GM18508 (cell line): ENCODE measurements around the gene HNRNPR.
"Not testable (repeated sequence)": the region's sequence is repeated elsewhere in the genome, so short reads cannot be mapped to it uniquely, and the experiment has no call there.

Source experiments
- ATAC-seq: cut with Tn5 transposase; IDR thresholded peaks from one replicate; pipeline ENCODE4 v1.9.1; 2021; ENCODE audit warnings: moderate number of reproducible peaks; ENCODE audit not compliant: insufficient read depth, unreplicated experiment

Gene HNRNPR

DNA sequence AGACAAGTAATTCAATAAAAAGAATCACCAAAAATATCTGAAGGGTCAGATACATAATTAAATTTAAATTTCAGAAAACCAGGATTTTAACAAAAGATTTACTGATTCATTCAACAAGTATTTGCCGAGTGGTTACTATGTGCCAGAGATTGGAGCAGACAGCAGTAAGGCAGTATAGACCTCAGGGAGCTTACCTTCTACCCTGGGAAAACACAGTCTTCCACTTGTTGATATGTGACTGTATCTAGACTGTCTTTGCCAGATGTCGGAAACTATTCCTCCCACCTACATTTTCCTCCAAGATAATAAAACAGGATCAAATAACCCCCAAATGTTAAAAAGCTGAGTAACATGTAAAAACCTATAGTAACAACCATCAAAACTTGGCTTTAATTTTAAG is 6.2 kb downstream of the HNRNPR start:
- ATAC-seq = no peak

DNA sequence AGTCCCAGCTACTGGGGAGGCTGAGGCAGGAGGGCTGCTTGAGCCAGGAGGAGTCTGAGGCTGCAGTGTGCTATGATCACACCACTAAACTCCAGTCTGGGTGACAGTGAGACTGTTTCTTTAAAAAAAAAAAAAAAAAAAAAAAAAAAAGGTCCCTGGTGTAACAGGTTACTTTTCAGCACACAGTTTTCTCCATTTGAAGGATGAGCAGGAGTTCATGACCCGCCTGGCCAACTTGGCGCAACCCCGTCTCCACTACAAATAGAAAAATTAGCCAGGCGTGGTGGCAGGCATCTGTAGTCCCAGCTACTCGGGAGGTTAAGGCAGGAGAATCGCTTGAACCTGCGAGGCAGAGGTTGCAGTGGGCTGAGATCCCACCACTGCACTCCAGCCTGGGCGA is 12.4 kb downstream of the HNRNPR start:
- no peak for ATAC-seq

DNA sequence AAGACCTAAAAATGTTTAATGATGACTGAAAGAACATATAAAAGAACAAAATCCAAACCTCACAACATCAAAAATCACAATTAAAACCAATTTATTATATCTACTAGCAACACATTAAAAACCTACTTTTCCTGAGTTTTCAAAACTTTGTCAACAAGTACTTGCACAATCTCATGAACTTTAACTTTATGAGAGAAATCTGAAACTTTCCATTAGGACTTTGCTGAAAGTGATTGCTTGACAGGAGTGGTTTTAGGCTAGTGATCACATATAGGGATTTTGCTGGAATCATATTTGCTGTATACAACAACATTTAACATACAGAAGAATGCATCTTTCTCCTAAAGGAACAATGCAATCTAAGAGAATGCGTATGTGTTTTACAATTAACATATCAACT is 13.2 kb downstream of the HNRNPR start:
- no peak for ATAC-seq

DNA sequence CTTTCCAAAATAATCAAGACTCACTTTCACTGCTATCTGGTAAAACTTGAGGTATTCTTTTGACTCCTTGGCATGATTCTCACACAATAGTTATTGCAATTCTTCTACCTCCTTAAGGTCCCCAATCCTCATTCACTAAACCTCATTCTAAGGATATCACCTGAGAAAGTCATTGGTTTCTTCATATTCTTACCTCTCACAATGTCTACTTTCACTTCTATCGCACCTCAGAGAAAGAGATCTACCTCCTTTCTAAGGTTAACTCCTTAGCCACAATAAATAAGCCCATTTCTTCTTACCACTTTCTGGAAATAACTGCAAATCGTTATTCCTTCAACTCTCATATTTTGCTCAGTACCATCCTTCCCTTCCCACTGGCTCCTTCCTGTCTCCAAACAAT is 18.7 kb downstream of the HNRNPR start:
- no peak for ATAC-seq

DNA sequence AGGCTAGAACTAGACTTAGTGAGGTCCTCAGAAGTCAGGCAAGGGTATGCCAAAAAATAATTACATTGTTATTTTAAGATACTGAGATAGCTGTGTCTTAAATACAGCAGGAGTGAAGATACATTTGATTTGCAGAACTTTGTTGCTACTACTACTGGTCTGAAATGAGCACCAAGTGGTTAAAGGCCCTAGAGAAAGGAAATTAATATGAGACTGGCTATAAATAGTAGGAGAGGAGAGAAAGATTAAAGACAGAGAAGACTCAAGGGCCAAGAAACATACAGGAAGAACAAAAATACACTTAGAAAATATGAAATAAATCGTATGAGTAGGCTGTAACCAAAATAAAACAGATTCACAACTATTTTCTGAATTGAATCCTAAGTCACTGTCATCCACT is 21.3 kb downstream of the HNRNPR start:
- no peak for ATAC-seq

DNA sequence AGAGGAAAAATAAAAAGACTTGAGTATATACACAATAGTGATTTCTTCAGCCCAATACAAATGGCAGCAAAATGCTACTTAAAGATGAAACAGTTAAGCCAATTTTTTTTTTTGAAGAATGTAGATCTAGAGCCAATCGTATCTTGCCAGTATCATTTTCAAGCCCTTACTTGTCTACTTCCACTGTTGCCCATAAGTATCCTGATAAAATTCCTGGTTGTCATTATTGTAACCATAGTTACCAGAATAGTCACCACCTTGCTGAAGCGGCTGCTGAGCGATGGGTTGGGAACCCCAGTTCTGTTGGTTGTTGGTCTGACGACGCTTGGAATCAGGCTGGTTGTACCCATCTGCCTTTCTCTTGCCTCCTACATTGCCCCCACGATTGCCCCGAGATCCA is 33.8 kb downstream of the HNRNPR start:
- ATAC-seq = not testable (repeated sequence)

DNA sequence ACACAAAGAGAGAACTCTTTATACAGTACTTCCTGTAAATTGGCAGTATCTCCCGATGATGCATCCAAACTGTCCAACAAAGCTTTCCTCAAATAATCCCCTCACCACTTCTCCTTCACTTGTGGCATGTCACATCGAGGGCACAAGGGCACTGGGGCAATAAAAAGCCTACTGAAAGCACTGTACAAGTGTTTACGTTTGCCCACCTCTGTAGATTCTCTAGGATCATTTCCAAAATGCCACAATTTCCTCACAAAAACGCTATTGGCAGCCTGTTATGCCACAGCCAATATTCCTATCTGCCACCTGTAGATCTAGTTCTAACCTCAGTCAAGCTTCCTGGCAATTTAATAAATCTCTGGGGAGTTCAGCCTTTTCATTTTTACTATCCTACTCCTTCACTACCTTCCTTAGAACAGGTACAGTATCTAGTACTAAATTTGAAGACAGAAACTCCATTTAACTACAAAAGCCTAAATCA is 39.9 kb downstream of the HNRNPR start:
- ATAC-seq = no peak

DNA sequence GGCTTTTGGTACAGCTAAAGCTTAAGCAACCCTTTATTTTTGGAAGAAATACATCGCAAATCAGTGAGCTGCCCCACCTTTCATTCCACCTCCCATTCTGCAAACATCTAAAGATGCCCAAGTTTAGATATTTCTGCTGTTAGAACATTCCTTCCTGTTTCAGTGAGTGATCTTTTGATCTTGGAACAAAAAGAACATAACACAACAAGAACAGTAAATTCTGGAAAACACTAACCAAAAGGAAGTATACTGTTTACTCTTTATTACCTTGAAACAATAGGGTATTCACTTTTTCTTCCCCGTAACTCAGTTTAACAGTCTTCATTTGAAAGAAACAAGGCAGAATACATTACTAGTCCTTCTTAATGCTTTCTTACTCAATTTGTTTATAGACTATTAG is 40.6 kb downstream of the HNRNPR start:
- no peak for ATAC-seq

DNA sequence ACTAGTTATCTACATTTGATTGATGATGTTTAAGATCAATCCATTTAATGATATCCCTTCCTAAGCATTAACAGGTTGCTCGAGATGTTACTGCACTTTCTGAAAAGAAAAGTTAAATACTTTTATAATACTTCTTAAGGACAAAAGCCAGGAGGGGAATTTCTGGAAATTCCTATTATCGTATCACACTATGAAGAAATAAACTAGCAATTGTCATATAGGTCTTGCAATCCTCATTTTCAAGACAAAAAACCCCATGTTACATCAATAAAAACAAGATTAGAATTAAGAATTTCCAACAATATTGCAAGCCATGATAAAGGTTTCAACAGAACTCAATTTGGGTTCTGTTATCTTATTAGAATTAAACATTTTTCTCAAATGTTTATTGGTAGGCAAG is 47.2 kb downstream of the HNRNPR start:
- no peak for ATAC-seq

DNA sequence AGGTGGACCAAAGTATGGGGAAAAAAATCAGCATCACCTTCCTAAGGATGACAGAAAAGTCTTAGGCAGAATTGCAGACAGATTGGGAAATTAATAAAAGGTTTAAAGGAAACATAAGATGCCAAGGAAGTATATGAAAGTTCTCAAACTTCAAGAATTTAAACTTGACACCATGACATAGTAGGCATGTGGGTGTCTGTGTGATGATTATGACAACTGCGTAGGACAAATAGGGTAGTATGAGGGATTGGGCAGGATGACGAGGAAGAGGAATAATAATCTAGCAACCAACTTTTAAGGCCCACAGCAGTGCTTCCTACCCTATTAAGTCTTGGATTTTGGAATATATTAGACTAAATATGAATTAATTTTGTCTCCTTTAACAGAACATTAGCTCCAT is 52.4 kb downstream of the HNRNPR start:
- ATAC-seq = no peak

DNA sequence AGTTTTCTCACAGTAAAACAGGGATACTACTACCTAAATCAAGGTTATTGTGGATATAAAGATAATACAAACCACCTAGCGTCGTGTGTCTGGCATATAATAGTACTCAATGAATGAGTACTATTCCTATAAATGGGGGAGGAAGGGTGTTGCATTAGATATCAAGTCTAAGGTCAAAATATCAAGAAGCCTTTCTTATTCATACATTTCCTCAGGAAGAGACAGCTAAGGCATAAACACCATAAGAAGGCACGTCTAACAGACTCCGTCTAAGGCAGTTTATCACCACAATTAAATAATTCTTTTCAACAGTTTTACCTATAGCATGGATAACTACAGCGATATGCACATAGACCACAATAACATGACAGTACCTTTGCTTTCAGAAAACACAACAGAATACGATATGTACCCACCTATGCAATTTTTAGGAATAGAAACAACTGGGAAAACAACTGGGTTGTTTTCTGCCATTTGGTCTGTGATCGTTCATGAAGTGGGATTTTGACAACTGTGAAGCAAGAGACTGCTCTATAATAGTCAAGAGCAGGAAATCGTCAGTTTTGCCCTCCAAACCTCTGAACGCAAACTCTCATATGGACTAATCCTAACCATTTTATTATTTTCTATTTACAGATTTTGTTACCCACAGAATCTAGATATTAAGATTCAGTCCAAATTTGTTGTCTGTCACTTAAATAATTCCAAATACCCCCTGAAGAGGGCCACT is 53.1 kb downstream of the HNRNPR start:
- ATAC-seq = no peak

DNA sequence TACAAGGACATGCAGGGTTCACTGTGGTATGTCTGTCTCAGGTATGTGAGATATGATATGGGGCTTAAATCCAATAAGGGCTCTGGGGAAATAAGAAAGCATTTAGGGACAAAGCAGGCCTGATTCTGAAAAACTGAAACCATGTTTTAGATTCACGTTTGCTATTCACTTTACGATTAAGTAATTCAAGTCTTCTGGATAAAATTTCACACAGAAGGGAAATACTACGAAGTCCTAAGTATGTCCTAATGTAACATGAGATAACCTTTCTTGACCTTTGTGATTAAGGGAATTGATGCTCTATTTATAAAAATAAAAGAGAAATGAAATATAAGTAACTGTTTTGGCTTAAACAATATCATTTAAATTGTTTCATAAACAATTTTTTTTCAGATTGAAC is 55.4 kb downstream of the HNRNPR start:
- no peak for ATAC-seq

DNA sequence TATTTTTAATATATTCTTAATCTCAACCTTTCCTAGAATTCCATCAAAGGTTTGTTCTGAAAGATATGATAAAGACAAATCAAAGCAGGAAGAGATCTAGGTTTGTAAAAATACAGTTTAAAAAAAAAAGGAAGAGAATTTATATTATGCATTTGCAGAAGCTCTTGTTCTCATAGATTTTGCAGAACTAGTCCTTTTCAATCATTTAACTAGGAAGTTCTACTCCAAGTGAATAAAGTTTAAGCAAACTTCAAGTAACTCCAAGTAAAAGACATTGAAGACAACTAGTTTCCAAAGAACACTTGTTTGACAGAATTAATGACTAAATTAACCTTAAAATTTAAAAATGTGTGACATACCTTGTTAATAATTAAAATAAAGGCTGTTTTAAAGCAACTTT is 55.9 kb downstream of the HNRNPR start:
- ATAC-seq = no peak

DNA sequence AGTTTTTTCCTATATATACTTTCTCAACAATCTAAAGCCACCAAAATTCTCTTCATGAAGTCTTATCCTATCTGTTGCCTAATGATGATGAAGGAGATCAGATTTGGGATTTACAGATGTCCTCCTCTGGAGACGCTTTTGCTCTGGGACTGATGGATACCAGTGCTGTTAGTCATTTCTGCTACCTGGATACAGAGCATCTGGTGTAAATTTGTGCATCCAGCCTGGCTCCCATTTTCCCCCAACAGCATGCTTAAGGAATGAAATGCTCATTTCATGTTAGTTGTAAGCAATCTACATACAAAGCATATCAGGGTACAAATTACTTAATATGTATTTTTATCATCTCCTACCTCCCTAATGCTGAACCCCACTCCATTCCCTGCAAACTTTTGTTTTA is 57.7 kb downstream of the HNRNPR start:
- no peak for ATAC-seq

DNA sequence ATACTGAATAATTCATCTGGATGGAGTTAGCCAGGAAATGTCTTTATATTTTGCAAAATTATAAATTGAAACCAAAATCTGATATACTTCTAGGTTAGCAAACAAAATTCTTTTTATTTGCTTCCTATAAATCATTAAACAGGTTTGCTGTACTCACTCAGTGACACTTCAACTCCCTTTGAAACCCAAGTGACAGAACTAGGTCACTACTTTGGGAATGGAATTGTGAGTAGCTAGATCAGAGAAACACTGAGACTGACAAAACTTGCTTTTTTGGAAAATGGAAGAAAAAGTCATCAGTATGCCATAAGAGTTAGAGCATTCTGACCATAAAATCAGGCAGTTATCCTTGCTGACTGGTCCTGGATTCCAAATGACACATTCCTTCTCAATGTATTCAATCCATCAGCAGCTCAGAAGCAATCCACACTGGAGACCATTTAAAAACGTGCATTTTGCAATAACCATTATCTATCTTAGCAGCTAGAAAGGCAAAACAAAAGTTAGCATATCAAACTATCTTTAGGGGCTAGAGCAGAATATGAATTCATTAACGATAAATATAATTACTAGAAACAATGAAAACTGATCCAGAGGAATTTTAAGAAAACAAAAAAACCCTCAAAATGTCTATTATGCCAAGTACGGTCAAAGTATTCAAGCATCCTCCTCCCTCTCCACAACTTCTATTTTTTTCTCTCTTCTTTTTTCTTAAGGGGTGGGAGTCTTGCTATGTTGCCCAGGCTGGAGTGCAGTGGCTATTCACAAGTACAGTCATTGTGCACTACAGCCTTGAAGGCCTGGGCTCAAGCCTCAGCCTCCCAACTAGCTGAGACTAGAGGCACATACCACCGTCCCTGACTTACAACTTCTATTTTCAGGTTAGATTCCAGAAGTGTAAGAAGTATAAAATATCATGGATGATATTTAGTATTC is 60.1 kb downstream of the HNRNPR start:
- no peak for ATAC-seq

DNA sequence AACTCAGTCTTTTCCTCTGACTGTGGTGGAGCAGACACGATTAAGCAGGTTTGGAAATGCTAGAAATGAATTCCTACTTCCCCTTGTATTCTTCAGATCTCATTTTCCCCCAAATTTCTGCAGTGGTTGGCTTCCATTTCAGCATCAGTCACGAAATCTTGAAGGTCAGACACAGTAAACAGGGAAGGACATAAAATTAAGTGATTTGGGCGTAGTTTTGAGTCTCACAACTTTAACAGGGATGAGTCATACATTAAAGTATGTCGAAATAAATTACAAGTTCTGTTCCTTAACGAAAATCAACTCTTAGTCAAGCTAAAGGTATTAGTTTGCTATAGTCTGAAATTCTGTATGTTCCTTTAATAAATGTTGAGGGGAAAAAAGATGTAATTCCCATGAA is 61.1 kb downstream of the HNRNPR start:
- ATAC-seq = no peak

DNA sequence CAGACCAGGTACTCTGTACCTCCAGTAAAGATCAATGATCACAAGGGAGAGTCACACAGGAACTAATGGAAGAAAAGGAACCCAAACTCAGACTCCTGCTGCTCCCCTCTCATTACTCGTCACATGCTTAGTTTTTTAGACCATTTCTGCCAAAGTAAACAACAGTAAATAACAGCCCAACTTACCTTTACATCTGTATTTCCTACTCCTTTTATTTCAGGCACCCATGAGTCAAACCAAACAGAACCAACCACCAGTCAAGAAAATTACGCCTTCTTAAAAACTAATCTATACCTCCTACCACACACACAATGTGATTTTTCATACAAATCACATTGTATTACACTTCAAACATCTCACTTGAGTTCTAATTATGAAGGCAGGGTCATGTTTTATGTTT is 65.4 kb downstream of the HNRNPR start:
- no peak for ATAC-seq

DNA sequence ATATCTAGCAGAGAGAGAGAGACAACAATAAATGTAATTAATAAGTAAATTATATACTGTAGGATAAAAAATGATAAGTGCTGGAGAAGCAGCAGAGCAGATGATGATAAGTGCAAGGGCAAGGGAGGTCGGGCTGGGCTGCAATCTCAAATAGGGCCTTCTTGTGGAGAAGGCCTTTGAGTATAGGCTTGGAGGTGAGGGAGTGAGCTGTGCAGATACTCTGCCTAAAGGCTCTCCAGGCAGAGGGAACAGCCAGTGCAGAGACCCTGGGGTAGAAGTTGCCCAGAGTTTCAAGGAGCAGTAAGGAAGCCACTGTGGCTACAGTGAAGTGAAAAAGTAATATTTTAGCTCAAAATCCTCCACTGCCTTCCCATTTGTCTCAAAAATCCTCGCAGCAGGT is 67.6 kb downstream of the HNRNPR start:
- no peak for ATAC-seq

DNA sequence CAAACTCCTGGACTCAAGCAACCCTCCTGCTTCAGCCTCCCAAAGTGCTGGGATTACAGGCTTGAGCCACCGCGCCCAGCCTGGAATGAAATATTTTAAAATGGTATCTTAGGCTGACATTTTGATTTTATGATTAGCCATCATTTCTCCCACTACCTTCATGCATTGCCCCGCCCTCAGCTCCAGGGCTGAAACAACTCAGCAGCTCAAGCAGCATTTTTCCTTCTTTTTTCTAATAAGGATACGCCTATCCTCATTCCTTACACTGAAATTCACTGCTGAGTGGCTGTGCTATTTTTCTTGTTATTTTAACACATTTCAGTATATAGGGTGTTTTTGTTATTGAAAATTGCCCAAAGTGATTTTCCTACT is 70.0 kb downstream of the HNRNPR start:
- no peak for ATAC-seq

DNA sequence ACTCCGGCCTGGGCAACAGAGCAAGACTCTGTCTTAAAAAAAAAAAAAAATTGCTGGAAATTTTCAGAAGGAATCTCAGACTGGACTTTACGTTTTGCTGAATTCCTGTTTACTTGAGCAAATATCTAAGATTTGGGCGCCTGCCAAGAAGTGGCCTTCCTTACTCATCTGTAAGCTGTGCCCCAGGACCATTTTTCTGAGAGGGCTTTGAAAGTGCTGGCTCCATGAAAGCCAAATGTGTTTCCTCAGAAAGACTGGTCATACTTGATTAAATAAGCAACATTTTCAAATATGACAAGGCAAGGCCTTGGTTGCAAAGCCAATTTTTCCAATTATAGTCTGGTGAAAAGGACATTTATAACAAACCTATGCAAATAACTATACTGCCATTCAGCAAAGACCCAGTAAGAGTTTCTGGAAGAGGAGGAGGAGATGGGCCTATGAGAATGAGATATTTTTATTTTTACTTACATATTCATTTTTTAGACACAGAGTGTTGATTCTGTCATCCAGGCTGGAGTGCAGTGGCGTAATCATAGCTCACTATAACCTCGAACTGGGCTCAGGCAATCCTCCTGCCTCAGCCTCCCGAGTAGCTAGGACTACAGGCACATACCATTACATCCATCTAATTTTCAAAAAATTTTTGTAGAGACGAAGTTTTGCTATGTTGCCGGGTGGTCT is 70.5 kb downstream of the HNRNPR start:
- no peak for ATAC-seq

DNA sequence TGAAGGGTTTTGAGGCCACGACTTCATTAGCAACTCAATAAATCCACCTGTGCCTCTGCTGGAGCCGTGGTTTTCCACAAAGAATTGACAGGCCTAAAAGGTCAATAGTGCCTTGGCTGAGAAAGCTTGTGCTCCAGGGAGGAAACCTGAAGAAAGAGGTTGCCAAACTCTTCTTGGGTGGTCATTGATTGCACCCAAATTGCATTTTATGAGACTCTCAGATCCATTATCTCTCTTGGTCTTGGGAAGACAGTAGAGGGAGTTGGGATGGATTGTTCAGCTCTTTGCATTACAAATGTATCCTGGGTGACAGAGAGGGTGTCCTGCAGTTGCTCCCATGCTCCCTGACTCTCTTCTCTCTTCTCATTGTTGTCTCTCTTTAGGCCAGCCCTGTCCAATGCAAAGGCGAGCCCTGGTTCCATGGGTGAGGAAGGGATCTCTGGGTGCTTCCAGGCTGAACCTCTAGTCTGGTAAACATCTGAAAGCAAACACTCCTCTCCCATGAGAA is 80.7 kb downstream of the HNRNPR start:
- ATAC-seq = no peak
